ENCODE measurements around the gene DNAJC1.

Gene DNAJC1

GRCh38 chr10:21912625-21913024, 90.9 kb downstream of the DNAJC1 start:
- Histone ChIP-seq H3K4me2 (ENCODE audit: low read length) (no peak overlapping the region), H4K20me1 (ENCODE audit: insufficient read depth, low read length) (no peaks in the 10 kb centered on the region), H3K4me1 (ENCODE audit: insufficient read depth, low read length, severe bottlenecking) (no peaks in the 10 kb centered on the region), H3K9me3 (ENCODE audit: low read length) (no peaks in the 10 kb centered on the region), H3F3A (ENCODE audit: insufficient read depth, low read length) (no peaks in the 10 kb centered on the region), H2AFZ (ENCODE audit: low read length) (no peak overlapping the region), H3K79me2 (ENCODE audit: insufficient read depth, low read length) (no peaks in the 10 kb centered on the region), H3K27me3 (ENCODE audit: insufficient read depth, low read length) (no peaks in the 10 kb centered on the region), H3K9me2 (ENCODE audit: low read depth, low read length) (no peaks in the 10 kb centered on the region), H3K27ac (ENCODE audit: low read depth, low read length, poor library complexity, severe bottlenecking) (no peak overlapping the region), H3K4me3 (ENCODE audit: low read depth, low read length, poor library complexity, severe bottlenecking) (no peak overlapping the region), H3K36me3 (ENCODE audit: insufficient read depth, low read length) (no peaks in the 10 kb centered on the region), H3K9ac (ENCODE audit: low read length) (no peak overlapping the region)
- TF ChIP-seq CTCF (IDR thresholded peaks at IDR 0.05; ENCODE audit: low read length) (no peak), EZH2 (IDR thresholded peaks at IDR 0.05; ENCODE audit: borderline replicate concordance, low read length) (no peak)

DNA sequence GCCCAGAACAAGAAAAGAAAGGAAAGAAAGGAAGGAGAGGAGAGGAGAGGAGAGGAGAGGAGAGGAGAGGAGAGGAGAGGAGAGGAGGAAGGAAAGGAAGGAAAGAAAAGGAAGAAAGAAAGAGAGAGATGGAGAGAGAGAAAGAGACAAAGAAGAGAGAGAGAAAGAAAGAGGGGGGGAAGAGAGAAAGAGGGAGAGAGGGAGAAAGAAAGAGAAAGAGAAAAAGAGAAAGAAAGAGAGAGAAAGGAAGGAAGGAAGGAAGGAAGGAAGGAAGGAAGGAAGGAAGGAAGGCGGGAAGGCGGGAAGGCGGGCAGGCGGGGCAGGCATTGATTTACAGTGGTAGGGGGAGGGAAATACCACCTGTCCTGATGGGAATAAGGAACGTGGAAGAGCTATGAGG, 92.7 kb downstream of the DNAJC1 start:
- H3F3A ChIP-seq (ENCODE audit: insufficient read depth, low read length), result no peaks in the 10 kb centered on the region
- no peaks in the 10 kb centered on the region for H3K36me3 ChIP-seq (ENCODE audit: insufficient read depth, low read length)
- no peaks in the 10 kb centered on the region for H4K20me1 ChIP-seq (ENCODE audit: insufficient read depth, low read length)
- no peaks in the 10 kb centered on the region for H3K4me1 ChIP-seq (ENCODE audit: insufficient read depth, low read length, severe bottlenecking)
- no peak overlapping the region for H2AFZ ChIP-seq (ENCODE audit: low read length)
- no peak for TF ChIP-seq CTCF (IDR thresholded peaks at IDR 0.05; ENCODE audit: low read length)
- no peak for TF ChIP-seq EZH2 (IDR thresholded peaks at IDR 0.05; ENCODE audit: borderline replicate concordance, low read length)
- H3K9me3 ChIP-seq (ENCODE audit: low read length), result no peaks in the 10 kb centered on the region
- H3K27ac ChIP-seq (ENCODE audit: low read depth, low read length, poor library complexity, severe bottlenecking), result no peak overlapping the region
- no peaks in the 10 kb centered on the region for H3K27me3 ChIP-seq (ENCODE audit: insufficient read depth, low read length)
- no peak overlapping the region for H3K4me2 ChIP-seq (ENCODE audit: low read length)
- no peak overlapping the region for H3K4me3 ChIP-seq (ENCODE audit: low read depth, low read length, poor library complexity, severe bottlenecking)
- H3K9me2 ChIP-seq (ENCODE audit: low read depth, low read length), result no peaks in the 10 kb centered on the region
- no peak overlapping the region for H3K9ac ChIP-seq (ENCODE audit: low read length)
- no peaks in the 10 kb centered on the region for H3K79me2 ChIP-seq (ENCODE audit: insufficient read depth, low read length)

GRCh38 chr10:21907436-21907835, 96.1 kb downstream of the DNAJC1 start:
- H3K9me2 ChIP-seq (ENCODE audit: low read depth, low read length), result no peaks in the 10 kb centered on the region
- H2AFZ ChIP-seq (ENCODE audit: low read length), result no peak overlapping the region
- H3K4me2 ChIP-seq (ENCODE audit: low read length), result no peak overlapping the region
- no peak overlapping the region for H3K4me3 ChIP-seq (ENCODE audit: low read depth, low read length, poor library complexity, severe bottlenecking)
- H3K9me3 ChIP-seq (ENCODE audit: low read length), result no peaks in the 10 kb centered on the region
- H3K27ac ChIP-seq (ENCODE audit: low read depth, low read length, poor library complexity, severe bottlenecking), result no peak overlapping the region
- no peak for TF ChIP-seq CTCF (IDR thresholded peaks at IDR 0.05; ENCODE audit: low read length)
- no peak for TF ChIP-seq EZH2 (IDR thresholded peaks at IDR 0.05; ENCODE audit: borderline replicate concordance, low read length)
- no peaks in the 10 kb centered on the region for H3K79me2 ChIP-seq (ENCODE audit: insufficient read depth, low read length)
- no peaks in the 10 kb centered on the region for H3K27me3 ChIP-seq (ENCODE audit: insufficient read depth, low read length)
- no peaks in the 10 kb centered on the region for H3K4me1 ChIP-seq (ENCODE audit: insufficient read depth, low read length, severe bottlenecking)
- H3F3A ChIP-seq (ENCODE audit: insufficient read depth, low read length), result no peaks in the 10 kb centered on the region
- no peaks in the 10 kb centered on the region for H4K20me1 ChIP-seq (ENCODE audit: insufficient read depth, low read length)
- H3K36me3 ChIP-seq (ENCODE audit: insufficient read depth, low read length), result no peaks in the 10 kb centered on the region
- H3K9ac ChIP-seq (ENCODE audit: low read length), result no peak overlapping the region
